Hippocampal formation (tissue), 2 donors: ENCODE data around the gene TYW1.
"Not testable (repeated sequence)": the region's sequence is repeated elsewhere in the genome, so short reads cannot be mapped to it uniquely, and the experiment has no call there.

Experiments used
- DNase-seq, 2 donors: peaks; one replicate each; lab custom pipeline; 2025; lab: John Stamatoyannopoulos, UW

Gene TYW1

GRCh38 chr7:67191002-67191720 lies 194.5 kb downstream of the TYW1 start:
- DNase-seq, result not testable (repeated sequence)

GRCh38 chr7:67192123-67192702 lies 195.6 kb downstream of the TYW1 start:
- DNase-seq, result not testable (repeated sequence)

- peak in 1 of 2 donors; percentile 20 for DNase-seq
Measured at GRCh38 chr7:67192889-67193613, 196.4 kb downstream of the TYW1 start.

GRCh38 chr7:67196176-67196575 lies 199.5 kb downstream of the TYW1 start:
- DNase-seq, result not testable (repeated sequence)

- not testable (repeated sequence) for DNase-seq
Measured at GRCh38 chr7:67198865-67199526, 202.4 kb downstream of the TYW1 start.

GRCh38 chr7:67205772-67206171 lies 209.1 kb downstream of the TYW1 start:
- not testable (repeated sequence) for DNase-seq

- no peak for DNase-seq
Measured at GRCh38 chr7:67206452-67206851, 209.8 kb downstream of the TYW1 start.

GRCh38 chr7:67208656-67209055 lies 212.0 kb downstream of the TYW1 start:
- DNase-seq, result not testable (repeated sequence)

- no peak for DNase-seq
Measured at GRCh38 chr7:67209256-67209655, 212.6 kb downstream of the TYW1 start.

- DNase-seq, result no peak
Measured at GRCh38 chr7:67210567-67210966, 213.9 kb downstream of the TYW1 start.

GRCh38 chr7:67211650-67212330 lies 215.2 kb downstream of the TYW1 start:
- DNase-seq, result not testable (repeated sequence)

- not testable (repeated sequence) for DNase-seq
Measured at GRCh38 chr7:67213038-67213437, 216.4 kb downstream of the TYW1 start.

GRCh38 chr7:67223551-67223950 lies 226.9 kb downstream of the TYW1 start:
- DNase-seq, result peak in 1 of 2 donors; percentile 12

- DNase-seq, result not testable (repeated sequence)
Measured at GRCh38 chr7:67226340-67226907, 229.8 kb downstream of the TYW1 start.

GRCh38 chr7:67226967-67227366 lies 230.3 kb downstream of the TYW1 start:
- not testable (repeated sequence) for DNase-seq

GRCh38 chr7:67229018-67229417 lies 232.4 kb downstream of the TYW1 start:
- not testable (repeated sequence) for DNase-seq

GRCh38 chr7:67230029-67230428 lies 233.4 kb downstream of the TYW1 start:
- DNase-seq, result not testable (repeated sequence)

- DNase-seq, result not testable (repeated sequence)
Measured at GRCh38 chr7:67233506-67233905, 236.9 kb downstream of the TYW1 start.

- DNase-seq, result not testable (repeated sequence)
Measured at GRCh38 chr7:67236216-67236615, 239.6 kb downstream of the TYW1 start.

- DNase-seq, result not testable (repeated sequence)
Measured at GRCh38 chr7:67242871-67243270, 246.2 kb downstream of the TYW1 start.

GRCh38 chr7:67248364-67248763 lies 251.7 kb downstream of the TYW1 start:
- DNase-seq, result not testable (repeated sequence)
